NB4 (cell line): ENCODE results near the gene ARR3.
"Not testable (repeated sequence)": the region's sequence is repeated elsewhere in the genome, so short reads cannot be mapped to it uniquely, and the experiment has no call there.

Source experiments
- DNase-seq: peaks from one replicate; pipeline ENCODE4 v3.0.0; 2010; ENCODE audit warnings: low read depth
- H3K4me3 ChIP-seq: one replicate; pipeline ENCODE4 v1.5.1; 2011; ENCODE audit warnings: mild to moderate bottlenecking, low read depth, low read length, moderate library complexity
- MYC ChIP-seq: IDR thresholded peaks from 2 replicates; pipeline ENCODE4 v1.6.1; 2011; ENCODE audit warnings: low read depth, low read length
- POLR2A ChIP-seq: IDR thresholded peaks from 2 replicates; pipeline ENCODE4 v1.6.1; 2011; ENCODE audit warnings: mild to moderate bottlenecking; ENCODE audit not compliant: insufficient read length; ENCODE audit errors: extremely low read depth
- TF ChIP-seq, protein P1 (sequence below): IDR thresholded peaks from 2 replicates; pipeline ENCODE4 v1.6.1; 2011; ENCODE audit warnings: low read depth, low read length
- TF ChIP-seq, protein P2 (sequence below): IDR thresholded peaks from one replicate; pipeline ENCODE4 v1.5.1; 2012; ENCODE audit warnings: low read depth, low read length

The ARR3 gene

DNA sequence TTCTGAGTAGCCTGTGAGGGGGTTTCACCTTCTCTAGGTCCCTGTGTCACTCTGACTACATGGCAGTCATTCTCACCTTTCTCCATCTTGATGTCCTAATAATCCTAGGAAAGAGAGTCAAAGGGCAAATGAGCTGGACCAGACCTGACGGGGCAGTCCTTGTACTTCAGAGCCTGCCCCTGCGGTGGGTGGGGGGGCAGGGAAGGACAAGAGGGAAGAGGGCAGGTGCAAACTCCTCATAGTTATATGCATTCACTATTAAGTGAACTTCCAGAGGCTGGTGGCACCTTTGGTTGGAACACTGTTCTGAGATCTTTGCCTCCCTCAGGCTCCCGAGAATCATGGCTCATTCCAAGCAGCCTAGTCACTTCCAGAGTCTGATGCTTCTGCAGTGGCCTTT is 33.8 kb upstream of the ARR3 start, which contains the start of gene AWAT1:
AWAT1 (plus strand) TSS at position 301 of the 400 bp plus-strand sequence; CDS start at position 342, 41 bp downstream.
- TF ChIP-seq, protein P1, sequence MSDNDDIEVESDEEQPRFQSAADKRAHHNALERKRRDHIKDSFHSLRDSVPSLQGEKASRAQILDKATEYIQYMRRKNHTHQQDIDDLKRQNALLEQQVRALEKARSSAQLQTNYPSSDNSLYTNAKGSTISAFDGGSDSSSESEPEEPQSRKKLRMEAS, result no peak
- TF ChIP-seq POLR2A (no peak), MYC (no peak)
- TF ChIP-seq, protein P2, sequence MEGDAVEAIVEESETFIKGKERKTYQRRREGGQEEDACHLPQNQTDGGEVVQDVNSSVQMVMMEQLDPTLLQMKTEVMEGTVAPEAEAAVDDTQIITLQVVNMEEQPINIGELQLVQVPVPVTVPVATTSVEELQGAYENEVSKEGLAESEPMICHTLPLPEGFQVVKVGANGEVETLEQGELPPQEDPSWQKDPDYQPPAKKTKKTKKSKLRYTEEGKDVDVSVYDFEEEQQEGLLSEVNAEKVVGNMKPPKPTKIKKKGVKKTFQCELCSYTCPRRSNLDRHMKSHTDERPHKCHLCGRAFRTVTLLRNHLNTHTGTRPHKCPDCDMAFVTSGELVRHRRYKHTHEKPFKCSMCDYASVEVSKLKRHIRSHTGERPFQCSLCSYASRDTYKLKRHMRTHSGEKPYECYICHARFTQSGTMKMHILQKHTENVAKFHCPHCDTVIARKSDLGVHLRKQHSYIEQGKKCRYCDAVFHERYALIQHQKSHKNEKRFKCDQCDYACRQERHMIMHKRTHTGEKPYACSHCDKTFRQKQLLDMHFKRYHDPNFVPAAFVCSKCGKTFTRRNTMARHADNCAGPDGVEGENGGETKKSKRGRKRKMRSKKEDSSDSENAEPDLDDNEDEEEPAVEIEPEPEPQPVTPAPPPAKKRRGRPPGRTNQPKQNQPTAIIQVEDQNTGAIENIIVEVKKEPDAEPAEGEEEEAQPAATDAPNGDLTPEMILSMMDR, result no peak
- no peak within 1 kb of the TSS for H3K4me3 ChIP-seq
- DNase-seq, result no peak

DNA sequence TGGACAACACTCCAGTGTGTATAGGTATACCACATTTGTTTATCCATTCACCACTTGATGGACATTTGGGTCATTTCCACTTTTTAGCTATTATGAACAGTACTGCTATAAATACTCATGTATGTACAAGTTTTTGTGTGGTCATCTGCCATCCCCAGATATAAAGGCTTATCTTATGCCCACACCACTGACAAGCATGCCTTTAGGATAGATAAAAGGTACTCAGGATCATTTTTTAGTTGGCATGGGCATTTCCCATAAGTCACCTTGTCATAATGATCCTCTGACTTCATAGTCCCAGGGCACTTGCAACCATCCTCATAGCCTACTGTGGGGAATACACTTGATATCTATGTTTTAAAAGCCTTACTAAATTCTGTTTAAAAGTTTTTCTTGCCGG is 27.4 kb upstream of the ARR3 start:
- H3K4me3 ChIP-seq, result no peak overlapping the region
- DNase-seq, result no peak
- no peak for TF ChIP-seq POLR2A
- TF ChIP-seq MYC, result no peak
- TF ChIP-seq, protein P2, result no peak
- TF ChIP-seq, protein P1, result no peak

DNA sequence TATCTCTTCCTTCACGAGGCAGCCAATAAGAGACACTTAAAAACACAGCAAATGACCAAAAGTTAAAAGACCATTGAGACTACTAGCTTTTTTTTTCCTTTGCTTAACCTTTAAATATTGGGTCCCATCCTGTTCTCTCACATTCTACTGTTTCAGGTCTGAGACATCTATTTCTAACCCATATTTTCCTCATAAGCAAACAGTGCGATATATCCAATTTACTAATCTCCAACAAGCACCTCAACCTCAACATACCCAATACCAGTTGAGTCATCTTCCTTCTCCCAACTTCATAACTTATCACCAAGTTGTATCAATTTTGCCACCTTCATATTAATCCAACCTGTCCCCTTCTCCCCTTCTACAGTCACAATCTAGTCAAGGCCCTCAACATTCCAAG is 26.6 kb upstream of the ARR3 start:
- no peak for DNase-seq
- no peak overlapping the region for H3K4me3 ChIP-seq
- TF ChIP-seq POLR2A, result no peak
- TF ChIP-seq, protein P2, result no peak
- no peak for TF ChIP-seq MYC
- TF ChIP-seq, protein P1, result no peak

DNA sequence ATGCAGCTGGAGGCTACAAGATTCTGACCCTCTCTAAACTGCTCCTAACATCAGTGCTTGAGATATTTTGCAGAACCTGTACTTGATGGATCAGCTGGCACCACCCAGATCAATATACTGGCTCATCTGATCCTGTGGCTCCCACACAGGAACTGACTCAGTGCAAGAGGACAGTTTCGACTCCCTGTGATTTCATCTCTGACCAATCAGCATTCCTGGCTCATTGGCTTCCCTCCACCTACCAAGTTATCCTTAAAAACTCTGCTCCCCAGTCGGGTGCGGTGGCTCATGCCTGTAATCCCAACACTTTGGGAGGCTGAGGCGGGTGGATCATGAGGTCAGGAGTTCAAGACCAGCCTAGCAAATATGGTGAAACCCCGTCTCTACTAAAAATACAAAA is 24.5 kb upstream of the ARR3 start:
- not testable (repeated sequence) for H3K4me3 ChIP-seq, DNase-seq

DNA sequence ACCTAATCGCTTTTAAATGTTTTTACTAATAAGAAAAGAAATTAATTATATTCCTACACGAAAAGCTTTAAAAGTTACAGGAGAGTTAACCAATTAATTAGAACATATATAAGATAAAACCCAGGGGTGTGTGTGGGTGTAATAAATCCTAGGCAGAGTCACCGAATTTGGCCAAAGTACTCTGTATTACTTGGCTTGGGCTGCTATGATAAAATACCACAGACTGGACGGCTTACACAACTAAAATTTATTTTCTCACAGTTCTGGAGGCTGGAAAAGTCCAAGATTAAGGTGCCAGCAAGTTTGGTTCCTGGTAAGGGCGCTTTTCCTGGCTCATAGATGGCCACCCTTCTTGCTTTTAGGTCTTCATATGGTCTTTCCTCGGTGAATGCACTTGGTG is 23.3 kb upstream of the ARR3 start:
- no peak for DNase-seq
- TF ChIP-seq POLR2A (no peak), MYC (no peak)
- TF ChIP-seq, protein P2, result no peak

DNA sequence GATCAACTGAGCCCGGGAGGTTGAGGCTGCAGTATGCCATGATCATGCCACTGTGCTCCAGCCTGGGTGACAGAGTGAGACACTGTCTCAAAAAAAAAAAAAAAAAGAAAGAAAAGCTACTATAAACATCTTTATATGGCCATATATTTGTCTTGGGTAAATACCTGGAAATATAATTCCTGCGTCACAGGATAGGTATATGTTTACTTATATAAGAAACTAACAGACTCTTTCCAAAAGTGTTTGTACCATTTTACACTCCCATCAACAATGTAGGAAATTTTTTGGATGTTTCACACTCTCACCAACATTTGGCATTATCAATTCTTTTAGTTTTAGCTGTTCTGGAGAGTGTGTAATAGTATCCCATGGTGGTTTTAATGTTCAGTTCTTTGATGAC is 20.9 kb upstream of the ARR3 start:
- DNase-seq, result no peak
- H3K4me3 ChIP-seq, result no peak overlapping the region
- TF ChIP-seq MYC, result no peak
- TF ChIP-seq, protein P1, result no peak
- TF ChIP-seq, protein P2, result no peak
- no peak for TF ChIP-seq POLR2A

More for the DNA sequence above, 23.3 kb upstream of the ARR3 start:
- no peak overlapping the region for H3K4me3 ChIP-seq

DNA sequence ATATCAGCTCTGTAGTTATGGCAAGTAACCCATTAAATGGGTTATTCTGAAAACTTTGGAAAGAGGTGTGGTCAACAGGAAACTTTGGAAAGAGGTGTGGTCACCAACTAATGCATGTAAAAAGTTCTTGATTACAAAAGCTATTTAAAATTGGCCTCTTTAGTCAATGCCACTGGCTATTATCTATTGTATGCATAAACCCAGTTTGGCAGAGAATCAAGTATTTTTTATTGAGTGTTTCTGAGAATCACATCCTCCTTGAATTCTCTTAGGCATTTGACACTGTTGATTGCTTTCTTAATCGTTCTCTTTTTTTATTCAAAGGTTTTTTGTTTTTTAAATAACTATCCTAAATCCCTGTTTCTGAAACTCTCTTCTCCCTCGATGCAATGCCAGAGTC is 15.6 kb upstream of the ARR3 start:
- no peak overlapping the region for H3K4me3 ChIP-seq
- TF ChIP-seq, protein P1, result no peak
- TF ChIP-seq POLR2A (no peak), MYC (no peak)
- DNase-seq, result no peak
